Activated CD4-positive, alpha-beta memory T cell treated with anti-CD3 and anti-CD28 coated beads for 36 hours (primary cell): Measurements from ENCODE around the gene NFASC. TPM values are rescaled to one million over a fixed set of nuclear protein-coding genes. Genes with fewer than 3 reads are reported as not detected.

Source experiments
- CTCF ChIA-PET: fragments of 350-600 bp; sonication (Branson Sonifier 250); formaldehyde crosslinking; loops from one replicate; lab custom pipeline; 2021; ENCODE audit warnings: antibody characterized with exemption, inconsistent platforms; lab: Charles Lee
- POLR2A ChIA-PET: fragments of 350-600 bp; sonication (Branson Sonifier 250); formaldehyde crosslinking; loops from one replicate; lab custom pipeline; 2021; ENCODE audit warnings: antibody characterized with exemption; lab: Charles Lee
- DNase-seq: peaks from one replicate; pipeline ENCODE4 v3.0.0-alpha.2; 2020
- H3K27ac Mint-ChIP-seq: one replicate; pipeline ENCODE4 v1.8.0; 2021; ENCODE audit warnings: mixed read lengths
- H3K27me3 Mint-ChIP-seq: one replicate; pipeline ENCODE4 v1.8.0; 2021; ENCODE audit warnings: mixed read lengths
- H3K36me3 Mint-ChIP-seq: one replicate; pipeline ENCODE4 v1.8.0; 2021; ENCODE audit warnings: mixed read lengths
- H3K4me1 Mint-ChIP-seq: one replicate; pipeline ENCODE4 v1.8.0; 2021; ENCODE audit warnings: low read depth, mixed read lengths
- H3K4me3 Mint-ChIP-seq: one replicate; pipeline ENCODE4 v1.8.0; 2021; ENCODE audit warnings: mild to moderate bottlenecking, mixed read lengths
- H3K9me3 Mint-ChIP-seq: one replicate; pipeline ENCODE4 v1.8.0; 2021; ENCODE audit warnings: mixed read lengths
- intact Hi-C: fragments of 100-400 bp; cut with micrococcal nuclease; formaldehyde crosslinking; loops from one replicate; pipeline ENCODE4 v1.15.1; 2023
- total RNA-seq, 2 experiments: library from RNA; stranded (reverse); gene quantifications; one replicate each; pipeline ENCODE4 v1.2.3, GENCODE V29; 2021

Gene NFASC
- total RNA-seq, 2 experiments from 2014 or later = 0.24 to 0.27 TPM

GRCh38 chr1:205042911-205043806 is 172.5 kb downstream of the NFASC start, which contains the start of gene CNTN2:
Gene CNTN2, plus strand, starts transcription at chr1:205043212. Its CDS starts 9,974 bp downstream, at chr1:205053186.
- no peak for DNase-seq
- POLR2A ChIA-PET = no interaction called here
- H3K36me3 Mint-ChIP-seq = no peaks in the 10 kb centered on the region
- H3K27me3 Mint-ChIP-seq = peaks cover 37% of the 10 kb centered on the region
- intact Hi-C loops = no loop called here
- no peak within 1 kb of the TSS for H3K27ac Mint-ChIP-seq
- no peaks in the 10 kb centered on the region for H3K9me3 Mint-ChIP-seq
- H3K4me3 Mint-ChIP-seq = no peak within 1 kb of the TSS
- no peaks in the 10 kb centered on the region for H3K4me1 Mint-ChIP-seq
- CTCF ChIA-PET = interaction anchor here (1.3 kb wide), 1 partner anchor 18 kb away, joined by 5 read pairs; no protein-coding TSS in a partner anchor

GRCh38 chr1:205043866-205044265 is 173.2 kb downstream of the NFASC start:
- H3K27me3 Mint-ChIP-seq = peaks cover 40% of the 10 kb centered on the region
- no peak overlapping the region for H3K27ac Mint-ChIP-seq
- no peak overlapping the region for H3K4me3 Mint-ChIP-seq
- ChIA-PET CTCF (no interaction called here), POLR2A (no interaction called here)
- no peaks in the 10 kb centered on the region for H3K36me3 Mint-ChIP-seq
- no peaks in the 10 kb centered on the region for H3K4me1 Mint-ChIP-seq
- H3K9me3 Mint-ChIP-seq = no peaks in the 10 kb centered on the region
- intact Hi-C loops = no loop called here
- DNase-seq = no peak

GRCh38 chr1:205044741-205045140 is 174.1 kb downstream of the NFASC start:
- peaks cover 40% of the 10 kb centered on the region for H3K27me3 Mint-ChIP-seq
- ChIA-PET CTCF (no interaction called here), POLR2A (no interaction called here)
- intact Hi-C loops = no loop called here
- H3K36me3 Mint-ChIP-seq = no peaks in the 10 kb centered on the region
- H3K9me3 Mint-ChIP-seq = no peaks in the 10 kb centered on the region
- no peak overlapping the region for H3K27ac Mint-ChIP-seq
- DNase-seq = no peak
- no peaks in the 10 kb centered on the region for H3K4me1 Mint-ChIP-seq
- no peak overlapping the region for H3K4me3 Mint-ChIP-seq

DNA sequence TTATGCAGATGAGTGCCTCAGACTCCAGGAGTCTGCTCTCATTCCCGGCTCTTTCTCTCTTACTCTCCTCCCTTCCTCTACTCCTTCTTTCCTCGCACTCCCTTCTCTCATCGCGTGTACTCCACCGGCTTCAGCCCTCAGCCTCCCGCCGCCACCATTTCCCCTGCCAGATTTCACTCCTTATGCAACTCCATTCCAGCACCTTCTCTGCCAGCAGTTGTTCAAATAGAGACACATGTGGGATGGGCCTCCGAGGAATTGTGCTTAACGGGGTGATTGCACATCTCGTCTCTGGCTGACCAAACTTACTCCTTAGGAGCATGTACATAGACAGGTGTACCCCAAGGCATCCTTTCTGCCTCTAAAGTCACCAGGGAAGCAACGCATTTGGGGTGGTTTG is 174.5 kb downstream of the NFASC start:
- H3K27ac Mint-ChIP-seq = no peak overlapping the region
- H3K9me3 Mint-ChIP-seq = no peaks in the 10 kb centered on the region
- H3K4me3 Mint-ChIP-seq = no peak overlapping the region
- no peaks in the 10 kb centered on the region for H3K4me1 Mint-ChIP-seq
- H3K36me3 Mint-ChIP-seq = no peaks in the 10 kb centered on the region
- intact Hi-C loops = no loop called here
- ChIA-PET CTCF (no interaction called here), POLR2A (no interaction called here)
- DNase-seq = no peak
- H3K27me3 Mint-ChIP-seq = peaks cover 39% of the 10 kb centered on the region

DNA sequence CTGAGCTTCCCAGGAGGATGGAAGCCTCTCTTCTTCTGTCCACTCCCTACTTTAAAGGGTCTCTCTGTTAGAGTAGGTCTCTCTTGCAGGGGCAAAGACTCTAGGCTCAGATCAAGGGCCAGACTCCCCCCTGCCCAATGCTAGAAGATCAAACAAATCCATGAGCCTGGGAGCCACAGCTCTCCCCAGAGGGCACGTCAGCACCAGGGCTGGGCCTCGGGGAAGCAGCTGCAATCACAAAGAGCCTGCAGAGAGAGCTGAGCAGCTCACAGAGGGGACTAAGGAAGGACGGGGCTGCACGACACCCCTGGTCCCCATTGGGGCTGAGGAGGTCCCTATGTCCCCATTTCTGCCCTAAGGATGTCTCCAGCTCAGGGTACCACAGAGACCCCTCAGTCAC is 176.2 kb downstream of the NFASC start:
- DNase-seq = no peak
- H3K36me3 Mint-ChIP-seq = no peaks in the 10 kb centered on the region
- intact Hi-C loops = no loop called here
- no peak overlapping the region for H3K27ac Mint-ChIP-seq
- H3K27me3 Mint-ChIP-seq = peaks cover 32% of the 10 kb centered on the region
- ChIA-PET POLR2A (no interaction called here), CTCF (interaction anchor here (2.7 kb wide), 1 partner anchor 15 kb away, joined by 14 read pairs; no protein-coding TSS in a partner anchor)
- H3K9me3 Mint-ChIP-seq = no peaks in the 10 kb centered on the region
- no peak overlapping the region for H3K4me3 Mint-ChIP-seq
- no peaks in the 10 kb centered on the region for H3K4me1 Mint-ChIP-seq

- no peak for DNase-seq
- peaks cover 23% of the 10 kb centered on the region for H3K27me3 Mint-ChIP-seq
- intact Hi-C loops = no loop called here
- no peak overlapping the region for H3K4me3 Mint-ChIP-seq
- H3K27ac Mint-ChIP-seq = no peak overlapping the region
- no peaks in the 10 kb centered on the region for H3K9me3 Mint-ChIP-seq
- CTCF ChIA-PET = interaction anchor here (2.7 kb wide), 1 partner anchor 14 kb away, joined by 14 read pairs; no protein-coding TSS in a partner anchor
- POLR2A ChIA-PET = no interaction called here
- no peaks in the 10 kb centered on the region for H3K4me1 Mint-ChIP-seq
- no peaks in the 10 kb centered on the region for H3K36me3 Mint-ChIP-seq
These were observed 177.1 kb downstream of the NFASC start for GRCh38 chr1:205047764-205048231.

DNA sequence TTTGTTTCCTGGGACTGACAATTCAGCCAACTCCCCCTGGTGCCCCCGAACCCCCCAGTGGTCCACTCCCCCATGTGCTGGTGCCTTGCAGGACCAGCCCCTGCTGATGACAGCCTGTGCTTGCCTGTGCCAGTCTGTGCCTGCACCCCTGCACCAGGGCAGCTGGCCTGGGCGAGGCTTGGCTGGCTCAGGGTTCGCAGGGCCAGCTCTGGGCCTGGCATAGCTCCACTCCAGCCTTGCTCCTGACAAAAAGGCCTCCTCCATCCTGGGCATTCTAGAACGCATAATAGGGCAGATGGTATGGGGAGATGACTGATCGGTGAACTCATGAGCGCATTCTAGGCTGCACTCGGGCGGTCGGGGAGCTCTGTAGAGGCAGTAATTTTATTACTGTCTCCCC is 177.7 kb downstream of the NFASC start:
- peaks cover 23% of the 10 kb centered on the region for H3K27me3 Mint-ChIP-seq
- H3K27ac Mint-ChIP-seq = no peak overlapping the region
- POLR2A ChIA-PET = no interaction called here
- no peaks in the 10 kb centered on the region for H3K36me3 Mint-ChIP-seq
- no peak overlapping the region for H3K4me3 Mint-ChIP-seq
- CTCF ChIA-PET = interaction anchor here (2.7 kb wide), 1 partner anchor 13 kb away, joined by 14 read pairs; no protein-coding TSS in a partner anchor
- H3K9me3 Mint-ChIP-seq = no peaks in the 10 kb centered on the region
- intact Hi-C loops = no loop called here
- H3K4me1 Mint-ChIP-seq = no peaks in the 10 kb centered on the region
- DNase-seq = no peak

DNA sequence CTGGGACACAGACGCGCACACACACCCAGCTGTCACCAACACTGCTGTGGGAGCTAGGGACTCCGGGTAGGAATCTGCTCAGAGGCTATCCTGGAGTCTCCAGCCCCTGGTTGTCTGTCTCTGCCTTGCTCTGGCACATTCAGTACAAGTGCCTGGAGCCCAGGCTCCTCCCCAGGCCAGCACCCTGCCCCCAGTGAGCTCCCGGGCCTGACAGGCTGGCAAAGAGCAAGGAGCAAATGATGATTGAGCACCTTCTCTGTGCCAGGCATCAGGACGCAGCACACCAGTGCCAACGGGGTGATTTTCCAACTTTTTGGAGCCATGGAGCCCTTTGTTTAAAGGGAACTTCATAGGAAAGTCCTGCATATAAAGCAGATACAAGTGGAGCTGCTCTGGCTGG is 178.8 kb downstream of the NFASC start:
- Mint-ChIP-seq H3K9me3 (no peaks in the 10 kb centered on the region), H3K36me3 (no peaks in the 10 kb centered on the region), H3K4me3 (no peak overlapping the region), H3K27ac (no peak overlapping the region), H3K4me1 (no peaks in the 10 kb centered on the region), H3K27me3 (peaks cover 18% of the 10 kb centered on the region)
- POLR2A ChIA-PET = no interaction called here
- DNase-seq = no peak
- intact Hi-C loops = no loop called here
- CTCF ChIA-PET = no interaction called here

DNA sequence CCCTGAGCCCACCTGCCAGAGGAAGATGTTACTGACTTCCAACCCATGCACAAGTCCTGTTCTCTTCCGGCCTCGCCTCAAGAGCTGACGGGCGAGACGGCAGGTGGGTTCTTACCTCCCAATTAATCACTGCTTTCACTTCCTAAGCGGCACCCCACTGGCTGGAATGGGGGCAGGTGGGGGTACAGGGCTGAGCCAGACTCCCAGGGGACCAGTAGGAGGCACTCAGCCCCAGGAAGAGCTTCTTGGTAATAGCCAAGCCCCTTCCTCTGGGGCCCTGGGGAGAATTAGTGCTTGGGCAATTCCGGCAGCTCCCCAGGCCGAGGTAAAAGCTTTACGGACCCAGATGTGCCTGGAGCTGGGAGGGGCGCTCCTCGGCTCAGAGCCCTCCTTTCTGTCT is 182.0 kb downstream of the NFASC start:
- POLR2A ChIA-PET = no interaction called here
- no peaks in the 10 kb centered on the region for H3K36me3 Mint-ChIP-seq
- peaks cover 3% of the 10 kb centered on the region for H3K27me3 Mint-ChIP-seq
- H3K9me3 Mint-ChIP-seq = no peaks in the 10 kb centered on the region
- H3K4me3 Mint-ChIP-seq = no peak overlapping the region
- no peaks in the 10 kb centered on the region for H3K4me1 Mint-ChIP-seq
- CTCF ChIA-PET = interaction anchor here (1.9 kb wide), 1 partner anchor 9 kb away, joined by 13 read pairs; no protein-coding TSS in a partner anchor
- DNase-seq = no peak
- intact Hi-C loops = no loop called here
- no peak overlapping the region for H3K27ac Mint-ChIP-seq

DNA sequence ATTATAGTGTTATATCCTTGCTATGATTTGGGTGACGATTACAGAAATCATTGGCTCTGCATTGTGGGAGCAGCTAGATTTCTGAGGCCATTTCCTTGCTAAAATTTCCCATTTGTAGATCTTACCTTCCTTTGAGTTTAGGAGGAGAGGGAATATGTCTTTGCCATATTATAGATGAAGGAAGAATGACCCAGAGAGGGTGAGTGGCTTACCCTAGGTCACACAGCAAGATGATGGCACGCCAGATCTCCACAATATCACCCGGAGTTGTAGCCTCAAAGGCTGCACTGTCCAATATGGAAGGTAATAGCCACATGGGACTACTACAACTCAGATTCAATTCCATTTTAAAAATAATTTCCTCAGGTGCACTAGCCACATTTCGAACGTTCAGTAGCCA is 182.6 kb downstream of the NFASC start:
- ChIA-PET POLR2A (no interaction called here), CTCF (interaction anchor here (0.6 to 1.9 kb wide), 2 partner anchors 8 to 32 kb away, joined by 4 to 13 read pairs; no protein-coding TSS in a partner anchor)
- no peaks in the 10 kb centered on the region for H3K36me3 Mint-ChIP-seq
- H3K4me3 Mint-ChIP-seq = no peak overlapping the region
- intact Hi-C loops = no loop called here
- H3K27me3 Mint-ChIP-seq = peaks cover 2% of the 10 kb centered on the region
- no peak for DNase-seq
- no peak overlapping the region for H3K27ac Mint-ChIP-seq
- H3K9me3 Mint-ChIP-seq = no peaks in the 10 kb centered on the region
- H3K4me1 Mint-ChIP-seq = no peaks in the 10 kb centered on the region

DNA sequence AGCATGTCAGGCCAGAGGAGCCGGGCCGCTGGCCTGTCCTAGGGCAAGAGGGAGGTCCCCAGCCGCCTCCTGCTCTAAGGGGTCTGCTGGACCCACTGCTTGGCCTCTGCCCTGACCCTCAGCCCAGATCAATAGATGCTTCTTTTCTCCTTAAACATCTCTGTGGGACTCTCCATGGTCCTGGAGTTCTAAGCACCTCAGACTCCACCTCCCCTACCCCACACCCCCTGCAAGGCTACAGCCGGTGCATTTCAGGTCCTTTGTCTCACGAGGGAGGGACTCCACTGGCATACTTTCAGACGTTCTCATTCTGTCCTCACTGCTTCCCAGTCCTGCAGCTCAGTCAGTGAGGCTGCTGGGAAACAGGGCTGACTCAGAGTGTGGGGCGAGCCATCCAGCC is 183.4 kb downstream of the NFASC start:
- Mint-ChIP-seq H3K27ac (no peak overlapping the region), H3K36me3 (no peaks in the 10 kb centered on the region), H3K9me3 (no peaks in the 10 kb centered on the region), H3K27me3 (no peaks in the 10 kb centered on the region), H3K4me3 (no peak overlapping the region), H3K4me1 (no peaks in the 10 kb centered on the region)
- CTCF ChIA-PET = no interaction called here
- no peak for DNase-seq
- intact Hi-C loops = no loop called here
- POLR2A ChIA-PET = no interaction called here

DNA sequence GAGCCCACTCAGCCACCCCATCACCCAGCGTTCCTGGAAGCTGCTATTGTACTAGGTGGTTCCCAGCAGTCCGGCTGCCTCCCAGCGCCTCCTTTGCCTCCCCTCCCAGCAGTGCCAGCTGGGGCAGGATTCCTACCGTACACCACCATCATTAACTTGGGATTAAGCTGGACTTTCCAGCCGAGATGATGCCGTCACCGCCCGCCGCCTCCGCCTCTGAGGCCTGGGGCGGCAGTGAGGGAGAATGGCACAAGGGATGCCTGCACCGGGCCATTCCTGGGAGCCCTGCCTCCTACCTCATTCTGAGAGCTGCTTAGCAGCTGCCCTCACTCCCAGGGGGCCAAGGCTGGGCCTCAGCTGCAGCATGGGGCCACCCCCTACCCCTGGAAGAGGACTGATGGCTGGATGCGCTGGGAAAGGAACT is 185.5 kb downstream of the NFASC start:
- no peak for DNase-seq
- no peaks in the 10 kb centered on the region for H3K36me3 Mint-ChIP-seq
- intact Hi-C loops = no loop called here
- H3K9me3 Mint-ChIP-seq = no peaks in the 10 kb centered on the region
- no peak overlapping the region for H3K4me3 Mint-ChIP-seq
- ChIA-PET POLR2A (no interaction called here), CTCF (interaction anchor here (0.9 to 1.7 kb wide), 3 partner anchors 18 to 81 kb away, joined by 3 to 4 read pairs (median 3); no protein-coding TSS in a partner anchor)
- H3K27ac Mint-ChIP-seq = no peak overlapping the region
- no peaks in the 10 kb centered on the region for H3K4me1 Mint-ChIP-seq
- H3K27me3 Mint-ChIP-seq = no peaks in the 10 kb centered on the region
